Neural progenitor cell (in vitro differentiated cells): ENCODE results near the gene ADCY9. TPM values are rescaled to one million over a fixed set of nuclear protein-coding genes. Genes with fewer than 3 reads are reported as not detected.

ENCODE experiments used
- DNase-seq: peaks from one replicate; pipeline ENCODE4 v3.0.0-alpha.2; 2016; ENCODE audit warnings: low spot score
- H2AFZ ChIP-seq: fragments of 200-600 bp; sonication (generic); replicated peaks from 2 replicates; pipeline ENCODE4 v1.6.1; 2016; ENCODE audit warnings: antibody characterized with exemption
- H3F3A ChIP-seq: fragments of 200-600 bp; sonication (generic); 2 replicates; pipeline ENCODE4 v1.6.1; 2016; ENCODE audit warnings: antibody characterized with exemption, low read depth
- H3K27ac ChIP-seq: fragments of 200-600 bp; sonication (generic); 2 replicates; pipeline ENCODE4 v1.5.1; 2016; ENCODE audit warnings: mild to moderate bottlenecking
- H3K27me3 ChIP-seq: fragments of 200-600 bp; sonication (generic); 2 replicates; pipeline ENCODE4 v1.6.1; 2016; ENCODE audit warnings: mild to moderate bottlenecking, moderate library complexity
- H3K36me3 ChIP-seq: fragments of 200-600 bp; sonication (generic); 2 replicates; pipeline ENCODE4 v1.5.1; 2016
- H3K4me1 ChIP-seq: fragments of 200-600 bp; sonication (generic); 2 replicates; pipeline ENCODE4 v1.6.1; 2016; ENCODE audit warnings: mixed run types
- H3K4me2 ChIP-seq: fragments of 200-600 bp; sonication (generic); 2 replicates; pipeline ENCODE4 v1.6.1; 2016
- H3K4me3 ChIP-seq: fragments of 200-600 bp; sonication (generic); 2 replicates; pipeline ENCODE4 v1.5.1; 2016
- H3K79me2 ChIP-seq: fragments of 200-600 bp; sonication (generic); 2 replicates; pipeline ENCODE4 v1.6.1; 2016; ENCODE audit warnings: low read depth
- H3K9ac ChIP-seq: fragments of 200-600 bp; sonication (generic); 2 replicates; pipeline ENCODE4 v1.6.1; 2016
- H3K9me3 ChIP-seq: fragments of 200-600 bp; sonication (generic); 2 replicates; pipeline ENCODE4 v1.5.1; 2016; ENCODE audit warnings: low read depth
- H4K20me1 ChIP-seq: fragments of 200-600 bp; sonication (generic); 2 replicates; pipeline ENCODE4 v1.6.1; 2016; ENCODE audit warnings: low read depth
- H3K27ac Mint-ChIP-seq: 3 replicates; pipeline ENCODE4 v1.8.0; 2021; ENCODE audit warnings: mixed read lengths
- H3K27me3 Mint-ChIP-seq: 2 replicates; pipeline ENCODE4 v1.8.0; 2022; ENCODE audit warnings: low read depth, mild to moderate bottlenecking, inconsistent platforms, moderate library complexity, mixed read lengths; ENCODE audit not compliant: insufficient read depth
- H3K36me3 Mint-ChIP-seq: 3 replicates; pipeline ENCODE4 v1.8.0; 2021; ENCODE audit warnings: mixed read lengths
- H3K4me1 Mint-ChIP-seq: 3 replicates; pipeline ENCODE4 v1.8.0; 2021; ENCODE audit warnings: mixed read lengths
- H3K4me3 Mint-ChIP-seq: 3 replicates; pipeline ENCODE4 v1.8.0; 2021; ENCODE audit warnings: mild to moderate bottlenecking, moderate library complexity, mixed read lengths
- H3K9me3 Mint-ChIP-seq: 3 replicates; pipeline ENCODE4 v1.8.0; 2020; ENCODE audit warnings: mixed read lengths
- EZH2 ChIP-seq: fragments of 200-600 bp; sonication (generic); IDR thresholded peaks from 2 replicates; pipeline ENCODE4 v1.6.1; 2017; ENCODE audit warnings: antibody characterized with exemption, mild to moderate bottlenecking, moderate library complexity
- EZH2phosphoT487 ChIP-seq: fragments of 200-600 bp; sonication (generic); IDR thresholded peaks from 2 replicates; pipeline ENCODE4 v1.6.1; 2017; ENCODE audit warnings: antibody characterized with exemption
- total RNA-seq: library from RNA; depleted of rRNA; stranded (reverse); fragments of >200 nt; gene quantifications from 2 replicates; pipeline ENCODE4 v1.2.3, GENCODE V29; 2015; ENCODE audit warnings: low replicate concordance
- TF ChIP-seq, protein P1 (sequence below): fragments of 200-600 bp; sonication (generic); IDR thresholded peaks from 2 replicates; pipeline ENCODE4 v1.5.1; 2017; ENCODE audit warnings: antibody characterized with exemption, mild to moderate bottlenecking

ADCY9 gene
- total RNA-seq, 1 donor from 2014 or later, result 1.2 TPM

DNA sequence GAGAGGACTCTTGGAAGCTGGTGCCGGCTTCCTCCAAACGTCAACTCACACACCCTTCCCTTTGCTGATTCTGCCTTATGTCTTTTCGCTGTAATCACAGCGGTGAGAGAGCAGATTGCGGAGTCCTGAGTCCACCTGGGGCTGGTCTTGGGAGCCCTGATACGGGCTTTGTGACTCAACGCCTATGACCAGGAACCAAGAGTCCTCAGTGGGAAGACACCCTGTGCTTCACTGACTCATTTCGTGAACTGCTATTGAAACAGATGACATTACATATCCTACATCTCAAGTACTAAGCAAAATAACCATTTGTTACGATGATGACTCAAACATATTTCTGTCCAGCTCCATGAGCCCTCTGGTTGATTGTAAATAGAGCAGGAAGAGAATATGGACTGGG, 145.0 kb downstream of the ADCY9 start:
- no peak overlapping the region for H3K27ac Mint-ChIP-seq
- no peak overlapping the region for H3K4me2 ChIP-seq
- H3K4me3 Mint-ChIP-seq, result no peak overlapping the region
- H3K36me3 Mint-ChIP-seq, result peaks cover 9% of the 10 kb centered on the region
- no peaks in the 10 kb centered on the region for H3K36me3 ChIP-seq
- no peaks in the 10 kb centered on the region for H3K9me3 Mint-ChIP-seq
- peaks cover 8% of the 10 kb centered on the region for H3K4me1 Mint-ChIP-seq
- no peak for DNase-seq
- H3K9ac ChIP-seq, result no peak overlapping the region
- H3K79me2 ChIP-seq, result no peaks in the 10 kb centered on the region
- no peak overlapping the region for H2AFZ ChIP-seq
- peaks cover 6% of the 10 kb centered on the region for H3F3A ChIP-seq
- no peaks in the 10 kb centered on the region for H3K27me3 Mint-ChIP-seq
- no peak overlapping the region for H3K4me3 ChIP-seq
- no peaks in the 10 kb centered on the region for H3K27me3 ChIP-seq
- no peaks in the 10 kb centered on the region for H4K20me1 ChIP-seq
- peaks cover 9% of the 10 kb centered on the region for H3K4me1 ChIP-seq
- TF ChIP-seq, protein P1, sequence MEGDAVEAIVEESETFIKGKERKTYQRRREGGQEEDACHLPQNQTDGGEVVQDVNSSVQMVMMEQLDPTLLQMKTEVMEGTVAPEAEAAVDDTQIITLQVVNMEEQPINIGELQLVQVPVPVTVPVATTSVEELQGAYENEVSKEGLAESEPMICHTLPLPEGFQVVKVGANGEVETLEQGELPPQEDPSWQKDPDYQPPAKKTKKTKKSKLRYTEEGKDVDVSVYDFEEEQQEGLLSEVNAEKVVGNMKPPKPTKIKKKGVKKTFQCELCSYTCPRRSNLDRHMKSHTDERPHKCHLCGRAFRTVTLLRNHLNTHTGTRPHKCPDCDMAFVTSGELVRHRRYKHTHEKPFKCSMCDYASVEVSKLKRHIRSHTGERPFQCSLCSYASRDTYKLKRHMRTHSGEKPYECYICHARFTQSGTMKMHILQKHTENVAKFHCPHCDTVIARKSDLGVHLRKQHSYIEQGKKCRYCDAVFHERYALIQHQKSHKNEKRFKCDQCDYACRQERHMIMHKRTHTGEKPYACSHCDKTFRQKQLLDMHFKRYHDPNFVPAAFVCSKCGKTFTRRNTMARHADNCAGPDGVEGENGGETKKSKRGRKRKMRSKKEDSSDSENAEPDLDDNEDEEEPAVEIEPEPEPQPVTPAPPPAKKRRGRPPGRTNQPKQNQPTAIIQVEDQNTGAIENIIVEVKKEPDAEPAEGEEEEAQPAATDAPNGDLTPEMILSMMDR, result no peak
- no peak for TF ChIP-seq EZH2phosphoT487
- no peak for TF ChIP-seq EZH2
- H3K9me3 ChIP-seq, result no peaks in the 10 kb centered on the region
- no peak overlapping the region for H3K27ac ChIP-seq

DNA sequence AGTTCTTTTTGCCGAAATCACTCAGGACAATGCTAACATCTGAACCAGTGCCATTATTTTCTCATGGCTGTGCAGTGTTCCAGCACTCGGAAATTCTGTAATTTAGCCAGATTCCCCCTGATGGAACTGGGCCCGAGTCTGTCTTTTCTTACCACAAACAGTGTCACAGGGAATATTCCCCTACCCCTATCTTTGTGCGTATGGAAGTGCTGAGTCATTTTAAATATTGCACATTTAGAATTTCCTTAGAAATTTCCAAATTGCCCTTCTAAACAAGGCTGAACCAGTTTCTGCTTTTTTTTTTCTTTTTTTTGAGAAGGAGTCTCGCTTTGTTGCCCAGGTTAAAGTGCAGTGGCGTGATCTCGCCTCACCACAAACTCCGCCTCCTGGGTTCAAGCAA, 147.7 kb downstream of the ADCY9 start:
- Histone ChIP-seq H2AFZ (no peak overlapping the region), H4K20me1 (no peaks in the 10 kb centered on the region), H3K27ac (no peak overlapping the region), H3F3A (no peaks in the 10 kb centered on the region), H3K9me3 (no peaks in the 10 kb centered on the region), H3K4me3 (no peak overlapping the region), H3K27me3 (no peaks in the 10 kb centered on the region), H3K9ac (no peak overlapping the region), H3K79me2 (no peaks in the 10 kb centered on the region), H3K36me3 (no peaks in the 10 kb centered on the region), H3K4me1 (no peaks in the 10 kb centered on the region), H3K4me2 (no peak overlapping the region)
- TF ChIP-seq, protein P1, result no peak
- TF ChIP-seq EZH2phosphoT487 (no peak), EZH2 (no peak)
- Mint-ChIP-seq H3K4me1 (peaks cover 5% of the 10 kb centered on the region), H3K36me3 (peaks cover 19% of the 10 kb centered on the region), H3K27ac (no peak overlapping the region), H3K4me3 (no peak overlapping the region), H3K9me3 (peaks cover 4% of the 10 kb centered on the region), H3K27me3 (peaks cover 4% of the 10 kb centered on the region)
- no peak for DNase-seq

- no peak overlapping the region for H3K27ac Mint-ChIP-seq
- Histone ChIP-seq H3K4me2 (no peak overlapping the region), H3K27me3 (no peaks in the 10 kb centered on the region), H2AFZ (no peak overlapping the region), H4K20me1 (no peaks in the 10 kb centered on the region), H3K4me1 (no peaks in the 10 kb centered on the region), H3K9me3 (no peaks in the 10 kb centered on the region), H3K27ac (no peak overlapping the region), H3K9ac (no peak overlapping the region), H3K79me2 (no peaks in the 10 kb centered on the region), H3K36me3 (no peaks in the 10 kb centered on the region), H3K4me3 (no peak overlapping the region), H3F3A (no peaks in the 10 kb centered on the region)
- H3K27me3 Mint-ChIP-seq, result peaks cover 6% of the 10 kb centered on the region
- H3K36me3 Mint-ChIP-seq, result peaks cover 19% of the 10 kb centered on the region
- no peak for DNase-seq
- no peak for TF ChIP-seq EZH2
- peaks cover 10% of the 10 kb centered on the region for H3K4me1 Mint-ChIP-seq
- H3K9me3 Mint-ChIP-seq, result peaks cover 4% of the 10 kb centered on the region
- H3K4me3 Mint-ChIP-seq, result no peak overlapping the region
These were observed 149.6 kb downstream of the ADCY9 start for GRCh38 chr16:3966681-3967080.

- Mint-ChIP-seq H3K36me3 (peaks cover 19% of the 10 kb centered on the region), H3K27ac (no peak overlapping the region), H3K9me3 (peaks cover 4% of the 10 kb centered on the region), H3K4me1 (peaks cover 11% of the 10 kb centered on the region), H3K4me3 (no peak overlapping the region), H3K27me3 (peaks cover 6% of the 10 kb centered on the region)
- H3K9me3 ChIP-seq, result no peaks in the 10 kb centered on the region
- H2AFZ ChIP-seq, result no peak overlapping the region
- H3K9ac ChIP-seq, result no peak overlapping the region
- H3K4me2 ChIP-seq, result no peak overlapping the region
- H3K27ac ChIP-seq, result no peak overlapping the region
- no peaks in the 10 kb centered on the region for H3K4me1 ChIP-seq
- H3K27me3 ChIP-seq, result no peaks in the 10 kb centered on the region
- H3K79me2 ChIP-seq, result no peaks in the 10 kb centered on the region
- DNase-seq, result no peak
- no peaks in the 10 kb centered on the region for H3F3A ChIP-seq
- H3K36me3 ChIP-seq, result no peaks in the 10 kb centered on the region
- TF ChIP-seq EZH2phosphoT487 (no peak), EZH2 (no peak)
- TF ChIP-seq, protein P1, result no peak
- H4K20me1 ChIP-seq, result no peaks in the 10 kb centered on the region
- no peak overlapping the region for H3K4me3 ChIP-seq
These were observed 150.3 kb downstream of the ADCY9 start for GRCh38 chr16:3965781-3966582.
